Amniotic stem cell (primary cell): ENCODE measurements around the gene CYP4F22.
"Not testable (repeated sequence)": the region's sequence is repeated elsewhere in the genome, so short reads cannot be mapped to it uniquely, and the experiment has no call there.

Experiments used
- DNase-seq: peaks from one replicate; lab custom pipeline; 2025; lab: John Stamatoyannopoulos, UW

The CYP4F22 gene

GRCh38 chr19:15576526-15577156, 68.3 kb downstream of the CYP4F22 start:
- DNase-seq: no peak

GRCh38 chr19:15577184-15577771, 69.0 kb downstream of the CYP4F22 start:
- no peak for DNase-seq

GRCh38 chr19:15583346-15583745, 75.0 kb downstream of the CYP4F22 start:
- DNase-seq: no peak

- no peak for DNase-seq
Observed at GRCh38 chr19:15584095-15584494, 75.8 kb downstream of the CYP4F22 start.

DNA sequence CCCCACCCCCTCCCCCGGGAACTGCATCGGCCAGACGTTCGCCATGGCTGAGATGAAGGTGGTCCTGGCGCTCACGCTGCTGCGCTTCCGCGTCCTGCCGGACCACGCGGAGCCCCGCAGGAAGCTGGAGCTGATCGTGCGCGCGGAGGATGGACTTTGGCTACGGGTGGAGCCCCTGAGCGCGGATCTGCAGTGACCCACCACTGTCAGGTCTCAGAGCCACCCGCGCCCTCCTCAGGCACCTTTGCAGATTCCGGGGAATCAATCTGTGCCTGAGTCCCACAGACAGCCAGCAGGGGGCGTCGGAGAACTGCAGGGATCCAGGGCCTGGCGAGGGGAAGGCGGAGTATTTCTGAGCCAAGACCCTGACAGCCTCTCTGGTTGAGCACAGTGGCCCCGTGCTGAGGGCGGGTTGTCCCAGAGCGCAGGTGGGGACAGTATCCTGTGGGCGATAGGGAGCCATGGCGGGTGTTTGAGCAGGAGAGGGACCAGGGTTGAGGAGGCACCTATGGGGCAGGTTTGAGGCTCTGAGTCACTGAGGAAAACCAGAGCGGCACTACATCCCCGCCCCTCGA, 76.3 kb downstream of the CYP4F22 start:
- DNase-seq: no peak

DNA sequence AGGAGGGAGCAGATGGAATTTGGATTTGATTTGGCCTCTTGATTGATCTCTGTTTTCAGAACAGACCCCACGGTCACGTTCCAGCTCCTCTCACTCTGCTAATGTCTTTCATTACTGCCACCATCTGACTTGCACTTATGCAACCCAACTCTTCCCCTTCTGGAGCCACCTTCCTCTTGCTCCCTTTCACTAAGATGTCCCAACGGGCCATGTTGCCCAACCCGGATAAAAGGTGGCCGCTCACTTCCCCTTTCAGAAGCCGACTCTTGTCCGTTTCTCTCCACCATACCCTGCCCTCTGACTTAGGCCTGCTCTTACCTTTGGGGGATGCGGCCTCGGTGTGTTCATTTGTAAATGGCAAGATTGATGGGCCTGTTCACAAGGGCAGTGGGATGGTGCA, 79.3 kb downstream of the CYP4F22 start:
- no peak for DNase-seq

- DNase-seq: no peak
Observed at GRCh38 chr19:15588265-15588664, 79.9 kb downstream of the CYP4F22 start.

DNA sequence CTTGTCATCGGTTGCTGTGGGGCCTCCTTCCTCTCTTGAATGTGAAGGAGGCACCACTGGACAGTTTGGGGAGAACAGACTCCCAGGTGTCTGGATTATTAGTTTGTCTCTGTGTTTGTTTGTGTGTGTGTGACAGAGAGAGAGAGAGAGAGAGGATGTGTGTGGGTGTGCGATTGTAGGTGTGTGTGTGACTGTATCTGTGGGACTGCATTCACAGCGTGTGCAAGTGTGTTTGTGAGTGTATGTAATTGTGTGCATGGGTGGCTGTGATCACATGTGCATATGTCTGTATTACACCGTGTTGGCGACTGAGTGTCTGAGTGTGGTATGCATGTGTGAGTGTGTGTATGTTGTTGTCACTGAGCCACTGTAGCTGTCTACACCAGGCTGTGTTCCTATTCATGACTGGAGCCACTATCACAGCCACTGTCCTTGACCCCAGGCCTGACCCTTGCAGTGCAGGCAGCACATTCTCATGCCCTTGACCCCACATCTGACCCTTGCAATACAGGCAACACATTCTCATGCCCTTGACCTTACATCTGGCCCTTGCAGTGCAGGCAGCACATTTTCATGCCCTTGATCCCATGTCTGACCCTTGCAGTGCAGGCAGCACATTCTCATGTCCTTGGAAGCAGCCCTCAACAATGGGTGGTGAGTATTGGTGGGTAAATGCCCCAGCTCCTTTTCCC, 81.6 kb downstream of the CYP4F22 start:
- no peak for DNase-seq

DNA sequence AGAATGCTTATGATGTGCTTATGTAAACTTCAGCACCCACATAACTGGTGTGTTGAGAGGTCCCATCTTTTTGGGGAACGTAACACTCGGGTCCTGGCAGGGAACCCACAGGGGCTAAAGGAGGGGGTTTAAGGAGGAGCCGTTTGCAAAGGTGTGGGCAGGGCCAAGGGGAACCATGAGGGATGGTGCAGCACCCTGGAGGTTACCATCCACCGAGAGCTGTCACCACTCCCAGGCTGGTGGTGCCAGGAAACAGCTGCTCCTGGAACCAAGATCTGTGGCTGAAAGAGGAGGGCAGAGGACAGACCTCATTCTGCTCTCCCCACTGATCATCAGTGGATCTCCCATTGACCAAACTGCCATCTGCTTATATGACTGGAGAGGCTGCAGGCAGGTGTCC, 83.5 kb downstream of the CYP4F22 start:
- no peak for DNase-seq

GRCh38 chr19:15592506-15592905, 84.2 kb downstream of the CYP4F22 start:
- DNase-seq: not testable (repeated sequence)

GRCh38 chr19:15593766-15594165, 85.4 kb downstream of the CYP4F22 start:
- DNase-seq: not testable (repeated sequence)

GRCh38 chr19:15595069-15595468, 86.7 kb downstream of the CYP4F22 start:
- no peak for DNase-seq
